ENCODE data around the gene CYTH3. TPM values are rescaled to one million over a fixed set of nuclear protein-coding genes. Genes with fewer than 3 reads are reported as not detected.

CYTH3 gene
- total and polyA plus RNA-seq, 9 of the 15 experiments (the other 6 are each of a cell fraction or from before 2014, with no cell fraction given), result 0.25 to 15.2 (median 11.4) TPM

DNA sequence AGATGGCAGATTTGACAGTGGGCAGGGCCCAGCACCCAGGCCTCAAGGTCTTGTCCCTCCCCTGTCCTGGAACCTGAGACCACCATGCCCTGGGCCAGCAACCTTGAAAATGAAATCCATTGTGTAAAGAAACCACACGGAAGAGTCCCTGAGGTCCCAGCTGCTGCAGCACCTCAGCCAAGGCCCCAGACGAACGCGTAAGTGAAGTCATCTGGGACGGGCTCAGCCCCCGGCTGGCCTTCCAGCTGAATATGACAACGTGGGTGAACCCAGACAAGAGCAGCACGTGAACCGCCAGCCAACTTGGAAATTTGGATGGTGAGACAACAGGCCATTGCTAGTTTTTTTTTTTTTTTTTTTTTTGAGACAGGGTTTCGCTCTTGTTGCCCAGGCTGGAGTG, 70.3 kb downstream of the CYTH3 start:
- ChIA-PET POLR2A (no interaction called here), CTCF (ENCODE audit: low intra/inter-chr PET ratio) (no interaction called here)
- Histone ChIP-seq H2AFZ (ENCODE audit: low read depth, low read length) (no peak overlapping the region), H3K4me1 (replicated peaks in 1 of 2; ENCODE audit: control insufficient read depth in 2 of 2, insufficient read depth in 2 of 2, low read length in 2 of 2) (peaks cover 0 to 5% of the 10 kb centered on the region in 2 experiments; a peak in 3 of 5 replicates), H3K9ac (ENCODE audit: insufficient read depth in 1 of 2, low read depth in 2 of 2, low read length in 2 of 2) (peak overlapping the region in 1 of 2 experiments; percentile 63; a peak in 2 of 4 replicates), H3K9me3 (replicated peaks; ENCODE audit: control insufficient read depth, insufficient read depth, low read depth, low read length) (no peaks in the 10 kb centered on the region), H3K4me3 (no peak overlapping the region), H3K27me3 (ENCODE audit: control insufficient read depth in 2 of 2, insufficient read depth in 2 of 2, low read length in 2 of 2) (no peaks in the 10 kb centered on the region), H3K27ac (ENCODE audit: extremely low read depth, low read depth, low read length) (no peak overlapping the region), H3K9me1 (ENCODE audit: control insufficient read depth, insufficient read depth, low read length) (no peaks in the 10 kb centered on the region), H4K20me1 (replicated peaks; ENCODE audit: control insufficient read depth, insufficient read depth, low read length) (peaks cover 15% of the 10 kb centered on the region; the same call in 1 of the 2 replicates), H3K4me2 (ENCODE audit: insufficient read depth, low read length) (no peak overlapping the region), H3K79me2 (ENCODE audit: control insufficient read depth, insufficient read depth, low read length) (peaks cover 13% of the 10 kb centered on the region; the same call in 1 of the 3 replicates), H3K36me3 (ENCODE audit: control insufficient read depth, insufficient read depth, low read length) (no peaks in the 10 kb centered on the region)
- FAIRE-seq, result no peak
- WGBS (ENCODE audit: insufficient coverage, low coverage, missing lambda C conversion rate), result 43% methylated on average over 1 of the region's 10 CpGs
- BruUV-seq (replicated peaks), result no TSS peak
- no peak for DNase-seq (ENCODE audit: extremely low read depth in 1 of 4, low spot score in 3 of 4)
- ATAC-seq, result no peak
- in situ Hi-C loops (cut with MboI) (no loop called here), intact Hi-C loops (cut with micrococcal nuclease) (no loop called here)
- TF ChIP-seq NCOA4 (IDR thresholded peaks at IDR 0.05; ENCODE audit: partially characterized antibody), result no peak
- TF ChIP-seq CHD2 (IDR thresholded peaks at IDR 0.05; ENCODE audit: low read depth, low read length), result no peak
- no peak for TF ChIP-seq MTF1 (CRISPR knock-in tag; IDR thresholded peaks at IDR 0.05; ENCODE audit: borderline replicate concordance)
- TF ChIP-seq HNRNPK (IDR thresholded peaks at IDR 0.05; ENCODE audit: low read depth, low read length, poor library complexity, severe bottlenecking), result no peak
- no peak for TF ChIP-seq LCOR (CRISPR knock-in tag; IDR thresholded peaks at IDR 0.05)
- TF ChIP-seq, protein P1, sequence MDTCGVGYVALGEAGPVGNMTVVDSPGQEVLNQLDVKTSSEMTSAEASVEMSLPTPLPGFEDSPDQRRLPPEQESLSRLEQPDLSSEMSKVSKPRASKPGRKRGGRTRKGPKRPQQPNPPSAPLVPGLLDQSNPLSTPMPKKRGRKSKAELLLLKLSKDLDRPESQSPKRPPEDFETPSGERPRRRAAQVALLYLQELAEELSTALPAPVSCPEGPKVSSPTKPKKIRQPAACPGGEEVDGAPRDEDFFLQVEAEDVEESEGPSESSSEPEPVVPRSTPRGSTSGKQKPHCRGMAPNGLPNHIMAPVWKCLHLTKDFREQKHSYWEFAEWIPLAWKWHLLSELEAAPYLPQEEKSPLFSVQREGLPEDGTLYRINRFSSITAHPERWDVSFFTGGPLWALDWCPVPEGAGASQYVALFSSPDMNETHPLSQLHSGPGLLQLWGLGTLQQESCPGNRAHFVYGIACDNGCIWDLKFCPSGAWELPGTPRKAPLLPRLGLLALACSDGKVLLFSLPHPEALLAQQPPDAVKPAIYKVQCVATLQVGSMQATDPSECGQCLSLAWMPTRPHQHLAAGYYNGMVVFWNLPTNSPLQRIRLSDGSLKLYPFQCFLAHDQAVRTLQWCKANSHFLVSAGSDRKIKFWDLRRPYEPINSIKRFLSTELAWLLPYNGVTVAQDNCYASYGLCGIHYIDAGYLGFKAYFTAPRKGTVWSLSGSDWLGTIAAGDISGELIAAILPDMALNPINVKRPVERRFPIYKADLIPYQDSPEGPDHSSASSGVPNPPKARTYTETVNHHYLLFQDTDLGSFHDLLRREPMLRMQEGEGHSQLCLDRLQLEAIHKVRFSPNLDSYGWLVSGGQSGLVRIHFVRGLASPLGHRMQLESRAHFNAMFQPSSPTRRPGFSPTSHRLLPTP (IDR thresholded peaks at IDR 0.05; ENCODE audit: borderline replicate concordance, extremely low read depth, insufficient read length), result no peak
- TF ChIP-seq FOXK1 (CRISPR knock-in tag; IDR thresholded peaks at IDR 0.05; ENCODE audit: borderline replicate concordance), result no peak
- TF ChIP-seq RUNX1 (IDR thresholded peaks at IDR 0.05; ENCODE audit: low read depth), result no peak
- no peak for TF ChIP-seq MYNN (IDR thresholded peaks at IDR 0.05)
- TF ChIP-seq MYNN (CRISPR knock-in tag; IDR thresholded peaks at IDR 0.05), result no peak
- TF ChIP-seq, protein P2, sequence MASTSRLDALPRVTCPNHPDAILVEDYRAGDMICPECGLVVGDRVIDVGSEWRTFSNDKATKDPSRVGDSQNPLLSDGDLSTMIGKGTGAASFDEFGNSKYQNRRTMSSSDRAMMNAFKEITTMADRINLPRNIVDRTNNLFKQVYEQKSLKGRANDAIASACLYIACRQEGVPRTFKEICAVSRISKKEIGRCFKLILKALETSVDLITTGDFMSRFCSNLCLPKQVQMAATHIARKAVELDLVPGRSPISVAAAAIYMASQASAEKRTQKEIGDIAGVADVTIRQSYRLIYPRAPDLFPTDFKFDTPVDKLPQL (IDR thresholded peaks at IDR 0.05; ENCODE audit: extremely low read depth, insufficient read length), result no peak
- no peak for TF ChIP-seq OTX1 (CRISPR knock-in tag; IDR thresholded peaks at IDR 0.05)

Measured in K562 (cell line).